H9 (cell line): Measurements from ENCODE around the gene SDK1. TPM values are rescaled to one million over a fixed set of nuclear protein-coding genes. Genes with fewer than 3 reads are reported as not detected.

Source experiments
- DNase-seq: peaks from one replicate; pipeline ENCODE4 v3.0.0-alpha.2; 2017
- H2AFZ ChIP-seq: one replicate; pipeline ENCODE4 v1.6.1; 2013; ENCODE audit warnings: mild to moderate bottlenecking, low read length, control low read depth, moderate library complexity
- H2AK5ac ChIP-seq: 2 replicates; pipeline ENCODE4 v1.6.1; 2013; ENCODE audit warnings: low read length, control low read depth, mixed read lengths; ENCODE audit not compliant: insufficient read length
- H2BK120ac ChIP-seq: one replicate; pipeline ENCODE4 v1.6.1; 2013; ENCODE audit warnings: low read depth, mild to moderate bottlenecking, low read length, control low read depth, inconsistent platforms; ENCODE audit not compliant: poor library complexity, severe bottlenecking
- H2BK12ac ChIP-seq: 2 replicates; pipeline ENCODE4 v1.6.1; 2013; ENCODE audit warnings: low read length, control low read depth, mixed read lengths, low read depth; ENCODE audit not compliant: insufficient read length
- H2BK15ac ChIP-seq: 2 replicates; pipeline ENCODE4 v1.6.1; 2013; ENCODE audit warnings: low read depth, low read length, control low read depth
- H2BK20ac ChIP-seq: one replicate; pipeline ENCODE4 v1.6.1; 2013; ENCODE audit warnings: low read depth, mild to moderate bottlenecking, low read length, control low read depth, inconsistent platforms; ENCODE audit not compliant: poor library complexity, severe bottlenecking
- H2BK5ac ChIP-seq: 2 replicates; pipeline ENCODE4 v1.6.1; 2013; ENCODE audit warnings: low read length, control low read depth, mixed read lengths; ENCODE audit not compliant: insufficient read length
- H3K14ac ChIP-seq: 2 replicates; pipeline ENCODE4 v1.6.1; 2013; ENCODE audit warnings: low read length, control low read depth; ENCODE audit not compliant: insufficient read depth
- H3K18ac ChIP-seq: 2 replicates; pipeline ENCODE4 v1.6.1; 2013; ENCODE audit warnings: low read depth, mild to moderate bottlenecking, mixed read lengths, low read length, control low read depth; ENCODE audit not compliant: insufficient read length
- H3K23ac ChIP-seq: 2 replicates; pipeline ENCODE4 v1.6.1; 2013; ENCODE audit warnings: low read length, control low read depth, mixed read lengths, low read depth; ENCODE audit not compliant: insufficient read length
- H3K23me2 ChIP-seq: 2 replicates; pipeline ENCODE4 v1.6.1; 2013; ENCODE audit warnings: low read depth, mild to moderate bottlenecking, mixed read lengths, low read length, control low read depth; ENCODE audit not compliant: insufficient read length, poor library complexity, severe bottlenecking
- H3K27ac ChIP-seq: 2 replicates; pipeline ENCODE4 v1.5.1; 2013; ENCODE audit warnings: low read length, control low read depth, mixed read lengths, low read depth; ENCODE audit not compliant: insufficient read length
- H3K27me3 ChIP-seq: 2 replicates; pipeline ENCODE4 v1.6.1; 2013; ENCODE audit warnings: low read length, control low read depth, inconsistent platforms; ENCODE audit not compliant: insufficient read depth
- H3K4ac ChIP-seq: 2 replicates; pipeline ENCODE4 v1.6.1; 2013; ENCODE audit warnings: low read depth, mild to moderate bottlenecking, control low read depth, inconsistent platforms, low read length, moderate library complexity
- H3K4me1 ChIP-seq: 2 replicates; pipeline ENCODE4 v1.6.1; 2013; ENCODE audit warnings: low read length, control low read depth, inconsistent platforms; ENCODE audit not compliant: insufficient read depth
- H3K4me2 ChIP-seq: 2 replicates; pipeline ENCODE4 v1.6.1; 2013; ENCODE audit warnings: low read length, control low read depth, mixed read lengths; ENCODE audit not compliant: insufficient read length, insufficient read depth
- H3K56ac ChIP-seq: 2 replicates; pipeline ENCODE4 v1.6.1; 2013; ENCODE audit warnings: low read depth, mild to moderate bottlenecking, mixed read lengths, low read length, control low read depth; ENCODE audit not compliant: insufficient read length
- H3K79me1 ChIP-seq: 2 replicates; pipeline ENCODE4 v1.6.1; 2013; ENCODE audit warnings: low read depth, mild to moderate bottlenecking, moderate library complexity, low read length, control low read depth, inconsistent platforms; ENCODE audit not compliant: insufficient read depth, poor library complexity, severe bottlenecking
- H3K79me2 ChIP-seq: 2 replicates; pipeline ENCODE4 v1.6.1; 2013; ENCODE audit warnings: low read length, control low read depth, inconsistent platforms; ENCODE audit not compliant: insufficient read depth
- H3K9ac ChIP-seq: 2 replicates; pipeline ENCODE4 v1.6.1; 2013; ENCODE audit warnings: low read length, control low read depth, mixed read lengths; ENCODE audit not compliant: insufficient read length; ENCODE audit errors: extremely low read depth
- H3K9me3 ChIP-seq: one replicate; pipeline ENCODE4 v1.6.1; 2013; ENCODE audit warnings: low read depth, low read length, inconsistent platforms; ENCODE audit not compliant: control insufficient read depth
- H3T11ph ChIP-seq: one replicate; pipeline ENCODE4 v1.6.1; 2013; ENCODE audit warnings: mild to moderate bottlenecking, low read length, control low read depth, inconsistent platforms
- H4K20me1 ChIP-seq: one replicate; pipeline ENCODE4 v1.6.1; 2013; ENCODE audit not compliant: control insufficient read depth, insufficient read length, insufficient read depth
- H4K5ac ChIP-seq: 2 replicates; pipeline ENCODE4 v1.6.1; 2013; ENCODE audit warnings: low read depth, mild to moderate bottlenecking, mixed read lengths, low read length, control low read depth; ENCODE audit not compliant: insufficient read length
- H4K8ac ChIP-seq: replicated peaks from 2 replicates; pipeline ENCODE4 v1.6.1; 2013; ENCODE audit warnings: low read length, control low read depth, mixed read lengths, low read depth; ENCODE audit not compliant: insufficient read length
- H4K91ac ChIP-seq: 2 replicates; pipeline ENCODE4 v1.6.1; 2013; ENCODE audit warnings: low read depth, mild to moderate bottlenecking, moderate library complexity, mixed read lengths, low read length, control low read depth; ENCODE audit not compliant: insufficient read length
- H3K27ac Mint-ChIP-seq, 3 experiments: 2 replicates in 2 of 3; 3 replicates in 1 of 3; pipeline ENCODE4 v1.8.0; 2020 to 2021; ENCODE audit warnings: mixed read lengths in 3 of 3, mild to moderate bottlenecking in 1 of 3, moderate library complexity in 1 of 3
- H3K27me3 Mint-ChIP-seq: 2 replicates; pipeline ENCODE4 v1.8.0; 2021; ENCODE audit warnings: low read depth, mild to moderate bottlenecking, moderate library complexity, mixed read lengths
- H3K36me3 Mint-ChIP-seq, 3 experiments: 2 replicates in 2 of 3; 3 replicates in 1 of 3; pipeline ENCODE4 v1.8.0; 2020 to 2021; ENCODE audit warnings: low read depth in 3 of 3, mixed read lengths in 3 of 3; ENCODE audit not compliant: insufficient read depth in 1 of 3
- H3K4me1 Mint-ChIP-seq, 2 experiments: 2 replicates each; pipeline ENCODE4 v1.8.0; 2020; ENCODE audit warnings: mixed read lengths in 2 of 2
- H3K4me3 Mint-ChIP-seq, 2 experiments: 2 replicates in 1 of 2; 3 replicates in 1 of 2; pipeline ENCODE4 v1.8.0; 2020 to 2021; ENCODE audit warnings: mild to moderate bottlenecking in 2 of 2, mixed read lengths in 2 of 2, moderate library complexity in 1 of 2
- H3K9me3 Mint-ChIP-seq, 2 experiments: 2 replicates in 1 of 2; 3 replicates in 1 of 2; pipeline ENCODE4 v1.8.0; 2020; ENCODE audit warnings: mild to moderate bottlenecking in 2 of 2, mixed read lengths in 2 of 2, moderate library complexity in 1 of 2
- CTCF ChIP-seq: fragments of 200-600 bp; sonication (generic); conservative IDR thresholded peaks from 3 replicates; pipeline ENCODE4 v1.8.0; 2021; ENCODE audit warnings: antibody characterized with exemption, mild to moderate bottlenecking
- WGBS: extraction: QIAGEN DNeasy Blood & Tissue Kit; methylation state at CpG from one replicate; pipeline ENCODE4 v1.1.7; 2013; ENCODE audit warnings: missing lambda C conversion rate, low lambda C conversion rate, mixed read lengths; ENCODE audit not compliant: insufficient read length; ENCODE audit errors: extremely low coverage; 5-methylcytosine and 5-hydroxymethylcytosine counted together
- total RNA-seq: library from RNA; stranded (reverse); gene quantifications from 2 replicates; pipeline ENCODE4 v1.2.1, GENCODE V29; 2021

Gene SDK1
- total RNA-seq, 1 experiment from 2014 or later = 8.7 TPM

DNA sequence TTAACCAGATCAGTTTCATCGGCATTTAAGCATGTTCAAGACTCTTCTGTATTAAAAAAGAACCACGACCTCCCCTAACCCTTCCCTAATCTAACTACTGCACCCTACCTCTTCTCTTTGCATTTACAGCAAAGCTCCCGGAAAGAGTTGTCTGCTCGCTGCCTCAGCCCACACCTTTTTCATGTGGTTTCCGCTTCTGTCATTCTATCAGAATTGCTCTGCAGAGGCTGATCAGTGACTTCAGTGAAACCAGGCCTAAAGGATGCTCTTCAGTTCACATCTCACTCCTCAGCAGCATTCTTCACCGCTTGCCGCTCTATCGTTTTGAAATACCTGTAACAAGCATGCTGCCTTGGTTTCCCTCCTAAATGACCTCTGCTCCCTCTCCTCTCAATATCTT lies 160.9 kb downstream of the SDK1 start:
- Histone ChIP-seq H2BK20ac (no peak overlapping the region), H3K14ac (no peak overlapping the region), H3K9ac (no peak overlapping the region), H2BK15ac (no peak overlapping the region), H3K27ac (no peak overlapping the region), H4K5ac (no peak overlapping the region), H4K91ac (no peak overlapping the region), H3K4ac (no peak overlapping the region), H4K8ac (no peak overlapping the region), H2BK120ac (no peak overlapping the region), H3K4me2 (no peak overlapping the region), H2BK5ac (no peak overlapping the region), H3K56ac (no peak overlapping the region), H3K9me3 (no peaks in the 10 kb centered on the region), H4K20me1 (no peaks in the 10 kb centered on the region), H3K18ac (no peak overlapping the region), H3K4me1 (no peaks in the 10 kb centered on the region), H3K27me3 (no peaks in the 10 kb centered on the region), H3K23ac (no peak overlapping the region), H2BK12ac (no peak overlapping the region), H3K79me2 (no peaks in the 10 kb centered on the region), H2AFZ (no peak overlapping the region), H3T11ph (no peak overlapping the region), H3K23me2 (no peaks in the 10 kb centered on the region), H3K79me1 (no peaks in the 10 kb centered on the region), H2AK5ac (no peak overlapping the region)
- H3K36me3 Mint-ChIP-seq = no peaks in the 10 kb centered on the region; a peak in 1 of 7 replicates
- no peak for DNase-seq
- H3K9me3 Mint-ChIP-seq = no peaks in the 10 kb centered on the region
- no peaks in the 10 kb centered on the region; the same call in 1 of the 2 replicates for H3K27me3 Mint-ChIP-seq
- TF ChIP-seq CTCF = no peak
- no peak overlapping the region; a peak in 1 of 7 replicates for H3K27ac Mint-ChIP-seq
- H3K4me3 Mint-ChIP-seq = no peak overlapping the region
- WGBS = no CpG with 5 or more reads among the region's 8 CpGs
- peaks cover 0 to 3% of the 10 kb centered on the region in 2 experiments; a peak in 1 of 4 replicates for H3K4me1 Mint-ChIP-seq
